T-cell (primary cell): ENCODE results near the gene CEP89. TPM values are rescaled to one million over a fixed set of nuclear protein-coding genes. Genes with fewer than 3 reads are reported as not detected.

Experiments used
- ATAC-seq, 4 experiments: fragments of 200-7000 bp in 3 of 4; fragments of 150-1000 bp in 1 of 4; cut with Tn5 transposase; replicated peaks in 1 of 4; 1 replicate in 3 of 4; 2 replicates in 1 of 4; pipeline ENCODE4 v1.10.0; 2021; ENCODE audit warnings: moderate library complexity in 3 of 4, mild to moderate bottlenecking in 2 of 4, moderate number of reproducible peaks in 1 of 4
- CTCF ChIA-PET, 2 donors: fragments of 300-600 bp; sonication (Branson Sonifier 250); formaldehyde crosslinking; loops; one replicate each; lab custom pipeline; 2022; ENCODE audit warnings: antibody characterized with exemption in 2 of 2; lab: Charles Lee
- POLR2A ChIA-PET, 2 donors: fragments of 300-600 bp; sonication (Branson Sonifier 250); formaldehyde crosslinking; loops; one replicate each; lab custom pipeline; 2022; ENCODE audit warnings: antibody characterized with exemption in 2 of 2; lab: Charles Lee
- DNase-seq, 35 experiments: peaks; one replicate each; pipeline versions ENCODE4 v3.0.0 to v3.0.0-alpha.2; 2013 to 2023
- H3K27ac ChIP-seq: one replicate; pipeline ENCODE4 v1.5.1; 2013; ENCODE audit warnings: low read length
- H3K27me3 ChIP-seq, 2 experiments: replicated peaks in 1 of 2; 1 replicate in 1 of 2; 2 replicates in 1 of 2; pipeline versions ENCODE4 v1.6.1 to v1.7.0; 2013; ENCODE audit warnings: low read length in 1 of 2, mixed read lengths in 1 of 2; ENCODE audit not compliant: control insufficient read depth in 2 of 2, insufficient read depth in 2 of 2; ENCODE audit errors: extremely low read depth in 1 of 2
- H3K36me3 ChIP-seq, 2 donors: 1 replicate in 1 of 2; 2 replicates in 1 of 2; pipeline versions ENCODE4 v1.6.1 to v1.7.0; 2013; ENCODE audit warnings: low read length in 1 of 2; ENCODE audit not compliant: control insufficient read depth in 2 of 2, insufficient read depth in 1 of 2; ENCODE audit errors: extremely low read depth in 1 of 2
- H3K4me1 ChIP-seq, 2 experiments: 1 replicate in 1 of 2; 2 replicates in 1 of 2; pipeline versions ENCODE4 v1.6.1 to v1.7.0; 2013; ENCODE audit warnings: low read length in 2 of 2, mixed read lengths in 1 of 2; ENCODE audit not compliant: insufficient read depth in 2 of 2, control insufficient read depth in 1 of 2; ENCODE audit errors: extremely low read depth in 1 of 2
- H3K4me3 ChIP-seq, 2 donors: 1 replicate in 1 of 2; 2 replicates in 1 of 2; pipeline versions ENCODE4 v1.5.1 to v1.7.0; 2013; ENCODE audit warnings: mild to moderate bottlenecking in 2 of 2, low read length in 1 of 2, moderate library complexity in 1 of 2; ENCODE audit not compliant: control insufficient read depth in 1 of 2; ENCODE audit errors: extremely low read depth in 1 of 2
- H3K9me3 ChIP-seq: 2 replicates; pipeline ENCODE4 v1.7.0; 2013
- H3K27ac Mint-ChIP-seq, 2 donors: one replicate each; pipeline ENCODE4 v1.8.0; 2020 to 2021; ENCODE audit warnings: mild to moderate bottlenecking in 2 of 2, mixed read lengths in 2 of 2
- H3K27me3 Mint-ChIP-seq, 2 donors: one replicate each; pipeline ENCODE4 v1.8.0; 2021 to 2022; ENCODE audit warnings: mixed read lengths in 2 of 2
- H3K36me3 Mint-ChIP-seq: one replicate; pipeline ENCODE4 v1.8.0; 2021; ENCODE audit warnings: mixed read lengths
- H3K4me1 Mint-ChIP-seq, 3 donors: one replicate each; pipeline ENCODE4 v1.8.0; 2020 to 2022; ENCODE audit warnings: mixed read lengths in 3 of 3, mild to moderate bottlenecking in 1 of 3
- H3K4me3 Mint-ChIP-seq, 3 donors: one replicate each; pipeline ENCODE4 v1.8.0; 2020 to 2022; ENCODE audit warnings: mild to moderate bottlenecking in 3 of 3, mixed read lengths in 3 of 3, moderate library complexity in 3 of 3
- H3K9me3 Mint-ChIP-seq, 3 donors: one replicate each; pipeline ENCODE4 v1.8.0; 2020 to 2022; ENCODE audit warnings: mixed read lengths in 3 of 3
- WGBS: methylation state at CpG from one replicate; pipeline ENCODE4 v1.1.5; 2013; ENCODE audit warnings: missing lambda C conversion rate; ENCODE audit not compliant: insufficient coverage; 5-methylcytosine and 5-hydroxymethylcytosine counted together
- total RNA-seq, 35 experiments: library from RNA in 6 of 35; stranded (reverse) in 6 of 35; fragments of 120-200 nt in 1 of 35; gene quantifications; one replicate each; pipeline versions ENCODE4 v1.2.1 to v1.2.4 and lab custom pipeline; 2013 to 2026

Gene CEP89
- total RNA-seq, 5 donors from 2014 or later (not counting 1 experiment from before 2014, with no cell fraction given), result 8.1 to 19.9 (median 16.6) TPM

GRCh38 chr19:32874605-32875004 lies 97.2 kb downstream of the CEP89 start:
- H3K4me3 Mint-ChIP-seq, result no peak overlapping the region
- POLR2A ChIA-PET, result no interaction called here
- CTCF ChIA-PET, result no interaction called here

DNA sequence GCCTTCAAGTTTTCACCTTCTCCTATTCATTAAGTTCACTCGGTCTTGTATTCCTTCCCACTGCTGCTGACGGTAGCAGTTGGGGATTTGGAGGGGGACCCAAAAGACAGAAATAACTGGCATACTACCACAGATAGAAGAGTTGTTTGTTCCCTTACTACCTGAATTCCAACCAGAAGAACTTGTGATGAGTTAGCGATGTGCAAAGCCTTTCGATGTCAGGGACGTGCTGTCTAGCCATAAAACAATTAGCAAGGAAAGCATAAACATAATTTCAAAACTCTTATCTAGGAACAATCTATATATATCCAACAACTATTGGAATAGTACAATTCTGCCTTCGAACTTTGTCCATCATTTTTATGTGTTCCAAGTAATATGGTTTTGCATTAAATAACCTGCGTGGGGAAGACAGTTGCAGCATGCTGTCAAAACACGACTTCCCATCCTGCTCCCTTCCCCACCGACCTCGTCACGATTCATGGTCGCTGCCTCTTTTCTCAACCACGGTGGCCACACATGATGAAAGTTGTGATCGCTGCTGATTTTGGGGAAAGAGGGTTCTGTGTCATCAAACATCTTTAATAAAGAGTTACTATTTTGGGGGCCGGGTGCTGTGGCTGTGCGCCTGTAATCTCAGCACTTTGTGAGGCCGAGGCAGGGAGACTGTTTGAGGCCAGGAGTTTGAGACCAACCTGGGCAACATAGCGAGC lies 98.4 kb downstream of the CEP89 start:
- no peaks in the 10 kb centered on the region for H3K9me3 ChIP-seq
- no peaks in the 10 kb centered on the region for H3K4me1 ChIP-seq
- Mint-ChIP-seq H3K27ac (no peak overlapping the region), H3K9me3 (no peaks in the 10 kb centered on the region), H3K4me1 (peaks cover 0 to 5% (median 0%) of the 10 kb centered on the region in 3 donors), H3K4me3 (no peak overlapping the region), H3K27me3 (no peaks in the 10 kb centered on the region), H3K36me3 (peaks cover 5% of the 10 kb centered on the region)
- ATAC-seq (no peak), DNase-seq (no peak)
- no peak overlapping the region for H3K27ac ChIP-seq
- POLR2A ChIA-PET, result no interaction called here
- no peaks in the 10 kb centered on the region for H3K36me3 ChIP-seq
- CTCF ChIA-PET, result no interaction called here
- H3K4me3 ChIP-seq, result no peak overlapping the region
- WGBS, result 82% methylated on average over 6 of the region's 18 CpGs
- no peaks in the 10 kb centered on the region for H3K27me3 ChIP-seq

More at GRCh38 chr19:32874605-32875004, 97.2 kb downstream of the CEP89 start:
- ATAC-seq (no peak), DNase-seq (no peak)
- Histone ChIP-seq H3K27ac (no peak overlapping the region), H3K27me3 (no peaks in the 10 kb centered on the region), H3K9me3 (no peaks in the 10 kb centered on the region), H3K4me3 (no peak overlapping the region), H3K4me1 (no peaks in the 10 kb centered on the region), H3K36me3 (peaks cover 0 to 7% of the 10 kb centered on the region in 2 donors)
- H3K4me1 Mint-ChIP-seq, result peaks cover 0 to 5% (median 0%) of the 10 kb centered on the region in 3 donors
- H3K27ac Mint-ChIP-seq, result no peak overlapping the region
- H3K9me3 Mint-ChIP-seq, result no peaks in the 10 kb centered on the region
- peaks cover 13% of the 10 kb centered on the region for H3K36me3 Mint-ChIP-seq
- 79% methylated on average over 7 of the region's 9 CpGs for WGBS
- no peaks in the 10 kb centered on the region for H3K27me3 Mint-ChIP-seq

- Histone ChIP-seq H3K4me3 (no peak overlapping the region), H3K4me1 (no peaks in the 10 kb centered on the region), H3K27me3 (no peaks in the 10 kb centered on the region), H3K27ac (no peak overlapping the region), H3K9me3 (no peaks in the 10 kb centered on the region), H3K36me3 (no peaks in the 10 kb centered on the region)
- DNase-seq (no peak), ATAC-seq (no peak)
- 90% methylated on average over 2 of the region's 3 CpGs for WGBS
- Mint-ChIP-seq H3K4me3 (no peak overlapping the region), H3K9me3 (no peaks in the 10 kb centered on the region), H3K27me3 (no peaks in the 10 kb centered on the region), H3K4me1 (peaks cover 0 to 5% (median 0%) of the 10 kb centered on the region in 3 donors), H3K36me3 (no peaks in the 10 kb centered on the region), H3K27ac (no peak overlapping the region)
- CTCF ChIA-PET, result no interaction called here
- POLR2A ChIA-PET, result no interaction called here
These were observed 99.4 kb downstream of the CEP89 start for GRCh38 chr19:32872391-32872790.

DNA sequence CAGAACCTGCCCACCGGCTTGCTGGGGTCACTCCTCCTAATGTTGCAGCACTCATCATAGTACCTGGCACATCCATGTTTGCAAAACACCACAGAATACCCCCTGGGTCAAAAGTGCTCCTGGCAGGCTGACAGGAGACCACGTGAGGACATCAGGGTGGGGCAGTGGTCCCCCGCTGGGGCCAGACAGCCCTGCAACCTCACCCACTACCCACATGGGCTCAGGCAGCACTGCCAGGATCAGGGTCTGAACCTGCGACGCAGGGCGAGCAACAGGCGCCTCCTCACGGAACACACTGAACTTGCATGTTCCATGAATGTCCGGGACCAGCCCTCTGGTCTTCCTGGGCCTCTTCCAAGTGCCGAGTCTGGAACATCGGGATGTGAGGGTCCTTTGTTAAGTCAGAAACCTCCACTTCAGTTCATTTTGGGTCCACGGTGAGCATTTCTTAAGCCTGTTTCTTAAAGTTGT lies 100.7 kb downstream of the CEP89 start:
- Histone ChIP-seq H3K36me3 (no peaks in the 10 kb centered on the region), H3K9me3 (no peaks in the 10 kb centered on the region), H3K27me3 (peaks cover 0 to 4% of the 10 kb centered on the region in 2 experiments), H3K4me3 (no peak overlapping the region), H3K4me1 (no peaks in the 10 kb centered on the region), H3K27ac (no peak overlapping the region)
- DNase-seq (no peak), ATAC-seq (no peak)
- H3K9me3 Mint-ChIP-seq, result no peaks in the 10 kb centered on the region
- WGBS, result 82% methylated on average over 12 of the region's 12 CpGs
- no peaks in the 10 kb centered on the region for H3K36me3 Mint-ChIP-seq
- no peak overlapping the region for H3K4me3 Mint-ChIP-seq
- no peak overlapping the region for H3K27ac Mint-ChIP-seq
- no peaks in the 10 kb centered on the region for H3K27me3 Mint-ChIP-seq
- H3K4me1 Mint-ChIP-seq, result no peaks in the 10 kb centered on the region
- CTCF ChIA-PET, result interaction anchor here in 1 of 2 donors (0.7 kb wide), 1 partner anchor 546 kb away, joined by 4 read pairs; no protein-coding TSS in a partner anchor
- POLR2A ChIA-PET, result interaction anchor here in 1 of 2 donors (0.7 kb wide), 1 partner anchor 274 kb away, joined by 3 read pairs; no protein-coding TSS in a partner anchor

DNA sequence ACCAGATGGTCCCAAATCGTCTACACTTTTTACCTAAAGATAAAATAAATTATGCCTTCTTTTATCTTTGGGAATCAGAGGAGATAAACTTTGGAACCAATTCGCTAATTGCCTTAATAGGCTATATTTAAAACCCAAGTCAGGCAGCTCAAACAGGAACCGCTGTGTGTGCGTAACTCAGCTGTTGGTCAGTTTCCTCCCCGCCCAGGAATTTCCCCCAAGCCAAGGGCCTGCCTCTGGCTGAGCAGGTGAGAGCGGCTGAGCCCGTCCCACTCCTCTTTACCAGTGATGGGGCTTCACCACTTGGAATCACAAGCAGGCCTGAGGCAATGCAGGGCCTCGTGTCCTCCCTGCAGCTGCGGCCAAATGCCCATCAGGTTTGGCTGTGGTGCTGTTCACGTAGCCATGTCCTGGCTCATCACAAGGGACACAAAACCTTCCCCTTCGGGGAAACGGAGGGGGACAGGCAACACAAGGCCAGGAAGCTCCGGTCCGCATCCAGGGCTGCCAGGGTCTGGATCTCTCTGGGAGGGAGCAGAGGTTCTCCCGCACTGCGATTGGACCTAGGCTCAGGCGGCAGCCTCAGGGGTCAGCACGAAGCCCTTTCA lies 101.7 kb downstream of the CEP89 start:
- H3K36me3 Mint-ChIP-seq, result no peaks in the 10 kb centered on the region
- no peak overlapping the region for H3K27ac Mint-ChIP-seq
- Histone ChIP-seq H3K4me1 (no peaks in the 10 kb centered on the region), H3K9me3 (no peaks in the 10 kb centered on the region), H3K27ac (no peak overlapping the region), H3K27me3 (peaks cover 0 to 4% of the 10 kb centered on the region in 2 experiments), H3K4me3 (no peak overlapping the region), H3K36me3 (no peaks in the 10 kb centered on the region)
- POLR2A ChIA-PET, result no interaction called here
- CTCF ChIA-PET, result no interaction called here
- ATAC-seq, result no peak
- no peaks in the 10 kb centered on the region for H3K27me3 Mint-ChIP-seq
- no peak for DNase-seq
- H3K9me3 Mint-ChIP-seq, result no peaks in the 10 kb centered on the region
- no peak overlapping the region for H3K4me3 Mint-ChIP-seq
- 82% methylated on average over 16 of the region's 18 CpGs for WGBS
- H3K4me1 Mint-ChIP-seq, result no peaks in the 10 kb centered on the region

DNA sequence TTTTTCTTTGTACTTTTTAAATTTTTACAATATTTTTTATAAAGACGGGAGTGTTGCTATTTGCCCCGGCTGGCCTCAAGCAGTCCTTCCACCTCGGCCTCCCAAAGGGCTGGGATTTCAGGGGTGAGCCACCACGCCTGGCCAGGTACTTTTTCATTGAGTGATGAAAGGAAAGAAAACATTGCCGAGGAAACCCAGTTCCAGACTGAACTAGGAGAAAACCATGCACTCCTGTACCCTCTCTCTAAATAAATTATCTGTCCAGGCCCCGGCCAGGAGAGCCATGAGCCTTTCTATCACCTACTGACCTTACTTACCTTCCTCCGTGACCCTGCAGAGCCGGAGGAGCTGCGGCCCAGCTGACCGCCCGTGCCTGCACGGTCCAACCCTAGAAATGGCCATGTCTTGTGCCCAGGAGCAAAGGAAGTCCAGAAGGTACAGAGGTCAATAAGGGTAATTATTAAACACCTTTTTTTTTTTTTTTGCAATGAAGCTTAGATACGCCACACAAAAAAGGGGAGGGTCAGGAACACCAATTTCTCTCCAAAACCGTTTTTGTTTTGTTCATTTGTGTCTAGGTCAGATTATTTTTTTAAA lies 102.3 kb downstream of the CEP89 start, which contains the start of gene SLC7A9:
Gene SLC7A9 (minus strand): TSS at position 399 of the 597 bp plus-strand sequence. CDS start 1,233 bp downstream, outside the sequence.
- no peak for DNase-seq
- no peaks in the 10 kb centered on the region for H3K36me3 ChIP-seq
- Mint-ChIP-seq H3K9me3 (no peaks in the 10 kb centered on the region), H3K27ac (no peak within 1 kb of the TSS), H3K36me3 (no peaks in the 10 kb centered on the region), H3K4me3 (no peak within 1 kb of the TSS), H3K27me3 (no peaks in the 10 kb centered on the region), H3K4me1 (no peaks in the 10 kb centered on the region)
- no peaks in the 10 kb centered on the region for H3K9me3 ChIP-seq
- 86% methylated on average over 1 of the region's 14 CpGs for WGBS
- ATAC-seq, result no peak
- no peak within 1 kb of the TSS for H3K4me3 ChIP-seq
- no peak within 1 kb of the TSS for H3K27ac ChIP-seq
- H3K27me3 ChIP-seq, result peaks cover 0 to 4% of the 10 kb centered on the region in 2 experiments
- CTCF ChIA-PET, result no interaction called here
- POLR2A ChIA-PET, result no interaction called here
- no peaks in the 10 kb centered on the region for H3K4me1 ChIP-seq
